A549 (cell line): ENCODE data around the gene FAM240B. TPM values are rescaled to one million over a fixed set of nuclear protein-coding genes. Genes with fewer than 3 reads are reported as not detected.

ENCODE experiments used
- ATAC-seq, 2 experiments: fragments of 200-7000 bp in 1 of 2; fragments of >200 bp in 1 of 2; cut with Nextera tagmentation in 1 of 2; cut with Tn5 transposase in 1 of 2; 3 replicates each; pipeline versions ENCODE4 v1.8.0 to v1.9.1; 2018 to 2020; ENCODE audit warnings: mild to moderate bottlenecking in 1 of 2, moderate library complexity in 1 of 2
- CTCF ChIA-PET: fragments of 300-600 bp; sonication (Branson Sonifier 250); formaldehyde crosslinking; extraction: SDS; loops from one replicate; lab custom pipeline; 2021; ENCODE audit warnings: antibody characterized with exemption, inconsistent platforms; lab: Yijun Ruan, JAX
- POLR2A ChIA-PET: fragments of 350-600 bp; formaldehyde crosslinking; extraction: SDS; loops from one replicate; lab custom pipeline; 2021; ENCODE audit warnings: antibody characterized with exemption, inconsistent platforms; lab: Yijun Ruan, JAX
- DNase-seq, 2 experiments: peaks; one replicate each; pipeline versions ENCODE4 v3.0.0 to v3.0.0-alpha.2; 2011 to 2016; ENCODE audit warnings: low read depth in 1 of 2, low spot score in 1 of 2
- FAIRE-seq: peaks from 2 replicates; lab custom pipeline; 2011; peaks lifted over from hg19 to GRCh38; lab: Jason Lieb, UNC
- H3K27ac ChIP-seq, 2 experiments: fragments of >200 bp; sonication (Bioruptor Twin); formaldehyde crosslinking; 3 replicates each; pipeline ENCODE4 v1.5.1; 2016 to 2017
- H3K4me1 ChIP-seq: fragments of >200 bp; sonication (Bioruptor Twin); formaldehyde crosslinking; 3 replicates; pipeline ENCODE4 v1.6.1; 2016
- H3K4me2 ChIP-seq: fragments of >200 bp; sonication (Bioruptor Twin); formaldehyde crosslinking; 3 replicates; pipeline ENCODE4 v1.6.1; 2016
- H3K4me3 ChIP-seq: fragments of >200 bp; sonication (Bioruptor Twin); formaldehyde crosslinking; 3 replicates; pipeline ENCODE4 v1.5.1; 2016
- H3K9me3 ChIP-seq: fragments of >200 bp; sonication (Bioruptor Twin); formaldehyde crosslinking; 3 replicates; pipeline ENCODE4 v1.6.1; 2016
- CBX2 ChIP-seq: fragments of 200-600 bp; sonication (generic); IDR thresholded peaks from 2 replicates; pipeline ENCODE4 v1.6.1; 2016; ENCODE audit warnings: low read depth, mild to moderate bottlenecking, borderline replicate concordance
- CHD4 ChIP-seq: fragments of 200-600 bp; sonication (generic); IDR thresholded peaks from 2 replicates; pipeline ENCODE4 v1.6.1; 2016; ENCODE audit warnings: antibody characterized with exemption, mild to moderate bottlenecking, borderline replicate concordance
- E2F6 ChIP-seq: IDR thresholded peaks from 2 replicates; pipeline ENCODE4 v1.6.1; 2012; ENCODE audit warnings: low read depth, borderline replicate concordance
- EP300 ChIP-seq, 2 experiments: fragments of >200 bp; sonication (Bioruptor Twin); formaldehyde crosslinking; IDR thresholded peaks; 2 replicates in 1 of 2; 3 replicates in 1 of 2; pipeline ENCODE4 v1.6.1; 2016 to 2017
- FOSB ChIP-seq: fragments of 250-450 bp; sonication (Bioruptor Pico); IDR thresholded peaks from 2 replicates; pipeline ENCODE4 v1.5.0; 2020; ENCODE audit warnings: mild to moderate bottlenecking, moderate library complexity
- HOXA7 ChIP-seq: fragments of 250-450 bp; sonication (Bioruptor Pico); IDR thresholded peaks from 2 replicates; pipeline ENCODE4 v1.5.0; 2020; ENCODE audit warnings: mild to moderate bottlenecking, moderate library complexity
- HOXB13 ChIP-seq: fragments of 250-450 bp; sonication (Bioruptor Pico); IDR thresholded peaks from 2 replicates; pipeline ENCODE4 v1.5.0; 2020; ENCODE audit warnings: low read depth, mild to moderate bottlenecking, moderate library complexity
- JUN ChIP-seq, 2 experiments: fragments of >200 bp; sonication (Bioruptor Twin); formaldehyde crosslinking; IDR thresholded peaks; 2 replicates in 1 of 2; 3 replicates in 1 of 2; pipeline ENCODE4 v1.6.1; 2016 to 2017
- KDM5A ChIP-seq: fragments of 200-600 bp; sonication (generic); IDR thresholded peaks from 2 replicates; pipeline ENCODE4 v1.6.1; 2016; ENCODE audit warnings: antibody characterized with exemption, mild to moderate bottlenecking
- MAZ ChIP-seq: fragments of 150-350 bp; IDR thresholded peaks from 2 replicates; pipeline ENCODE4 v1.6.1; 2014; ENCODE audit warnings: antibody characterized with exemption, low read depth, low read length, borderline replicate concordance
- MYC ChIP-seq: IDR thresholded peaks from 2 replicates; pipeline ENCODE4 v1.6.1; 2012; ENCODE audit warnings: mild to moderate bottlenecking, inconsistent platforms, low read length, improper control_type of control experiment, borderline replicate concordance
- NFE2L2 ChIP-seq: fragments of 150-350 bp; conservative IDR thresholded peaks from 2 replicates; pipeline ENCODE4 v1.6.1; 2014; ENCODE audit warnings: low read length
- POLR2A ChIP-seq: IDR thresholded peaks from 2 replicates; pipeline ENCODE4 v1.6.1; 2012; ENCODE audit warnings: mild to moderate bottlenecking, low read length
- RAD21 ChIP-seq, 2 experiments: fragments of >200 bp in 1 of 2; sonication (Bioruptor Twin) in 1 of 2; formaldehyde crosslinking in 1 of 2; IDR thresholded peaks in 1 of 2; conservative IDR thresholded peaks in 1 of 2; 2 replicates in 1 of 2; 3 replicates in 1 of 2; pipeline ENCODE4 v1.6.1; 2012 to 2018; ENCODE audit warnings: inconsistent platforms in 1 of 2
- RCOR1 ChIP-seq: fragments of 150-350 bp; IDR thresholded peaks from 2 replicates; pipeline ENCODE4 v1.6.1; 2014; ENCODE audit warnings: antibody characterized with exemption, low read length, low read depth
- RFX5 ChIP-seq: fragments of 450-650 bp; IDR thresholded peaks from 2 replicates; pipeline ENCODE4 v1.7.1; 2014; ENCODE audit warnings: antibody characterized with exemption, mild to moderate bottlenecking, moderate library complexity
- SMC3 ChIP-seq: fragments of >200 bp; sonication (Bioruptor Twin); formaldehyde crosslinking; IDR thresholded peaks from 3 replicates; pipeline ENCODE4 v1.6.1; 2018; ENCODE audit warnings: inconsistent platforms
- TFCP2L1 ChIP-seq: fragments of 250-450 bp; sonication (Bioruptor Pico); IDR thresholded peaks from 2 replicates; pipeline ENCODE4 v1.5.0; 2021; ENCODE audit warnings: mild to moderate bottlenecking
- TP53 ChIP-seq: fragments of 250-450 bp; sonication (Bioruptor Pico); IDR thresholded peaks from 2 replicates; pipeline ENCODE4 v1.5.0; 2021; ENCODE audit warnings: mild to moderate bottlenecking, moderate library complexity
- ZC3H11A ChIP-seq: fragments of 450-650 bp; IDR thresholded peaks from 2 replicates; pipeline ENCODE4 v1.6.1; 2014; ENCODE audit warnings: antibody characterized with exemption, mild to moderate bottlenecking
- ZFP36 ChIP-seq: fragments of 450-650 bp; IDR thresholded peaks from 2 replicates; pipeline ENCODE4 v1.6.1; 2014; ENCODE audit warnings: borderline replicate concordance; ENCODE audit not compliant: partially characterized antibody
- WGBS: methylation state at CpG from one replicate; pipeline ENCODE4 v1.1.6; 2017; ENCODE audit errors: missing lambda C conversion rate; 5-methylcytosine and 5-hydroxymethylcytosine counted together
- polyA plus RNA-seq, 4 experiments: library from polyadenylated mRNA; depleted of rRNA in 3 of 4; stranded (reverse); fragments of >200 nt; fragmentation: RNase III in 1 of 4; extraction: RNeasy Plus Mini Kit Qiagen cat#74134 plus additional on column Dnase treatment in 1 of 4; gene quantifications; 2 replicates in 3 of 4; 3 replicates in 1 of 4; pipeline ENCODE4 v1.2.3, GENCODE V29; 2011 to 2017
- TF ChIP-seq, protein P1 (sequence below): fragments of >200 bp; sonication (Bioruptor Twin); formaldehyde crosslinking; IDR thresholded peaks from 3 replicates; pipeline ENCODE4 v1.5.1; 2016
- TF ChIP-seq, protein P2 (sequence below): IDR thresholded peaks from 2 replicates; pipeline ENCODE4 v1.6.1; 2012

Gene FAM240B
- polyA plus RNA-seq, 2 of the 4 experiments (the other 2 are of a cell fraction), result not detected

- TF ChIP-seq SMC3 (no peak), E2F6 (no peak), MAZ (no peak), JUN (IDR thresholded peaks at IDR 0.05) (no peak)
- TF ChIP-seq, protein P1, sequence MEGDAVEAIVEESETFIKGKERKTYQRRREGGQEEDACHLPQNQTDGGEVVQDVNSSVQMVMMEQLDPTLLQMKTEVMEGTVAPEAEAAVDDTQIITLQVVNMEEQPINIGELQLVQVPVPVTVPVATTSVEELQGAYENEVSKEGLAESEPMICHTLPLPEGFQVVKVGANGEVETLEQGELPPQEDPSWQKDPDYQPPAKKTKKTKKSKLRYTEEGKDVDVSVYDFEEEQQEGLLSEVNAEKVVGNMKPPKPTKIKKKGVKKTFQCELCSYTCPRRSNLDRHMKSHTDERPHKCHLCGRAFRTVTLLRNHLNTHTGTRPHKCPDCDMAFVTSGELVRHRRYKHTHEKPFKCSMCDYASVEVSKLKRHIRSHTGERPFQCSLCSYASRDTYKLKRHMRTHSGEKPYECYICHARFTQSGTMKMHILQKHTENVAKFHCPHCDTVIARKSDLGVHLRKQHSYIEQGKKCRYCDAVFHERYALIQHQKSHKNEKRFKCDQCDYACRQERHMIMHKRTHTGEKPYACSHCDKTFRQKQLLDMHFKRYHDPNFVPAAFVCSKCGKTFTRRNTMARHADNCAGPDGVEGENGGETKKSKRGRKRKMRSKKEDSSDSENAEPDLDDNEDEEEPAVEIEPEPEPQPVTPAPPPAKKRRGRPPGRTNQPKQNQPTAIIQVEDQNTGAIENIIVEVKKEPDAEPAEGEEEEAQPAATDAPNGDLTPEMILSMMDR, result no peak
Measured at GRCh38 chr9:38765101-38765500, 45.2 kb upstream of the FAM240B start (continued).

DNA sequence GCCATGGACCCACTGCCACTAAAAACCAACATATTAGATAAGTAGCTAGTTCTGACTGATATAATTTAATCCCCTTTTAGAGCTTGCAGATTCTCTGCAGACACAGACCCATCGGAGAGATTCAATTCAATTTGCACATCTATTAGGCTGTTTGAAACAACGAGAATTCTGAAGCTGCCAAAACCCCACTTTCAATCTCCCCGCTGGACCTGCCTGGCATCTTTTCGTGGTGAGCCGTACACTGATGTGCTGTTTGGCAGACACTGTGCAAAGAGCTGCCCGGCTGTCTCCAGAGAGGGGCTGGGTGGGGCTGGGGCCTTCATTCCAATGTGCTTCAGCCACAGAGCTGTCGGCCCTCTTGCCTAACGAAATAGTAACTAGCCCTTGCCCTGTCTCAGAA is 42.1 kb upstream of the FAM240B start:
- DNase-seq, result no peak
- H3K4me3 ChIP-seq, result no peak overlapping the region
- TF ChIP-seq RCOR1 (no peak), TP53 (CRISPR knock-in tag) (no peak), KDM5A (no peak), MYC (no peak), HOXA7 (CRISPR knock-in tag) (no peak), TFCP2L1 (CRISPR knock-in tag) (no peak), ZFP36 (no peak), ZC3H11A (no peak), RAD21 (conservative IDR thresholded peaks at IDR 0.05 in 1 of 2, IDR thresholded peaks at IDR 0.05 in 1 of 2) (no peak)
- TF ChIP-seq, protein P2, sequence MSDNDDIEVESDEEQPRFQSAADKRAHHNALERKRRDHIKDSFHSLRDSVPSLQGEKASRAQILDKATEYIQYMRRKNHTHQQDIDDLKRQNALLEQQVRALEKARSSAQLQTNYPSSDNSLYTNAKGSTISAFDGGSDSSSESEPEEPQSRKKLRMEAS, result no peak
- no peak overlapping the region for H3K27ac ChIP-seq
- no peak for ATAC-seq
- POLR2A ChIA-PET, result no interaction called here
- 97% methylated on average over 8 of the region's 8 CpGs for WGBS
- no peak overlapping the region for H3K4me2 ChIP-seq
- no peaks in the 10 kb centered on the region for H3K9me3 ChIP-seq
- FAIRE-seq, result no peak
- CTCF ChIA-PET, result interaction anchor here (1.0 to 1.4 kb wide), 2 partner anchors 120 to 141 kb away, joined by 3 to 5 read pairs; no protein-coding TSS in a partner anchor
- H3K4me1 ChIP-seq, result no peaks in the 10 kb centered on the region

GRCh38 chr9:38761339-38761738 is 41.4 kb upstream of the FAM240B start:
- CTCF ChIA-PET, result no interaction called here

More at GRCh38 chr9:38761339-38761738, 41.4 kb upstream of the FAM240B start:
- TF ChIP-seq TP53 (CRISPR knock-in tag), result no peak
- no peak for TF ChIP-seq E2F6
- no peak for TF ChIP-seq RFX5
- TF ChIP-seq HOXB13 (CRISPR knock-in tag), result no peak
- no peak for TF ChIP-seq TFCP2L1 (CRISPR knock-in tag)
- no peak for TF ChIP-seq KDM5A
- TF ChIP-seq, protein P2, result no peak
- TF ChIP-seq NFE2L2, result no peak
- no peak for TF ChIP-seq SMC3
- TF ChIP-seq CBX2, result no peak
- TF ChIP-seq RAD21 (conservative IDR thresholded peaks at IDR 0.05 in 1 of 2, IDR thresholded peaks at IDR 0.05 in 1 of 2), result no peak
- TF ChIP-seq POLR2A, result no peak
- TF ChIP-seq FOSB (CRISPR knock-in tag), result no peak
- no peak for TF ChIP-seq CHD4
- TF ChIP-seq RCOR1, result no peak
- no peak for TF ChIP-seq EP300 (IDR thresholded peaks at IDR 0.05)
- no peak for TF ChIP-seq JUN (IDR thresholded peaks at IDR 0.05)
- FAIRE-seq (no peak), ATAC-seq (no peak), DNase-seq (no peak)
- WGBS, result 83% methylated on average over 3 of the region's 3 CpGs
- POLR2A ChIA-PET, result no interaction called here
- Histone ChIP-seq H3K27ac (no peak overlapping the region), H3K4me1 (no peaks in the 10 kb centered on the region), H3K4me3 (no peak overlapping the region), H3K4me2 (no peak overlapping the region), H3K9me3 (no peaks in the 10 kb centered on the region)
